Measurements from ENCODE around the gene TRIM9. TPM values are rescaled to one million over a fixed set of nuclear protein-coding genes. Genes with fewer than 3 reads are reported as not detected.

The TRIM9 gene
- total RNA-seq, 2 donors from 2014 or later: 0.46 to 6.5 TPM

DNA sequence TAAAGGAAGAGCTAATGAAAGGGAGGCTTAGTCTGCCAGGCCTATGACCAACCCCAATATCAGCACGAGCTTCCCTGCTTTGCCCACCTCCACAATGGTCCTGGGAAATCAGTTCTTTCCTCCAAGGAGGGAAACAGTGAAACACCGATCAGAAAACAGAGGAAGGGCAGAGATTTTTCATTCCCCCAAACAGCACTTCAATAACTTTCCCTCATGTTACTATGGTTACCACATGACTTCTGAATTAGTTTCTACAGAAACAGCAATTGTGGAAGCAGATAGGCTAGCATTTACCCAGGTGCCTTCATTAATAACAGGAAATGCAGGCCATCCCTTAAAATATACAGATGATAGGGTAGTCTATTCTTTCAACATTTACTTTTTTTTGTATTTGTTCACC lies 35.9 kb downstream of the TRIM9 start:
- Histone ChIP-seq H3K9me3 (no peaks in the 10 kb centered on the region), H3K36me3 (no peaks in the 10 kb centered on the region), H3K27ac (no peak overlapping the region), H3K4me1 (replicated peaks) (no peaks in the 10 kb centered on the region), H3K27me3 (replicated peaks; ENCODE audit: insufficient read depth) (no peaks in the 10 kb centered on the region), H3K4me3 (no peak overlapping the region)
- intact Hi-C loops (cut with DNase I): no loop called here
- DNase-seq (ENCODE audit: low spot score): no peak
- WGBS: 84% methylated on average over 2 of the region's 2 CpGs
- no peak for TF ChIP-seq POLR2AphosphoS5 (IDR thresholded peaks at IDR 0.05)
- TF ChIP-seq, protein P1, sequence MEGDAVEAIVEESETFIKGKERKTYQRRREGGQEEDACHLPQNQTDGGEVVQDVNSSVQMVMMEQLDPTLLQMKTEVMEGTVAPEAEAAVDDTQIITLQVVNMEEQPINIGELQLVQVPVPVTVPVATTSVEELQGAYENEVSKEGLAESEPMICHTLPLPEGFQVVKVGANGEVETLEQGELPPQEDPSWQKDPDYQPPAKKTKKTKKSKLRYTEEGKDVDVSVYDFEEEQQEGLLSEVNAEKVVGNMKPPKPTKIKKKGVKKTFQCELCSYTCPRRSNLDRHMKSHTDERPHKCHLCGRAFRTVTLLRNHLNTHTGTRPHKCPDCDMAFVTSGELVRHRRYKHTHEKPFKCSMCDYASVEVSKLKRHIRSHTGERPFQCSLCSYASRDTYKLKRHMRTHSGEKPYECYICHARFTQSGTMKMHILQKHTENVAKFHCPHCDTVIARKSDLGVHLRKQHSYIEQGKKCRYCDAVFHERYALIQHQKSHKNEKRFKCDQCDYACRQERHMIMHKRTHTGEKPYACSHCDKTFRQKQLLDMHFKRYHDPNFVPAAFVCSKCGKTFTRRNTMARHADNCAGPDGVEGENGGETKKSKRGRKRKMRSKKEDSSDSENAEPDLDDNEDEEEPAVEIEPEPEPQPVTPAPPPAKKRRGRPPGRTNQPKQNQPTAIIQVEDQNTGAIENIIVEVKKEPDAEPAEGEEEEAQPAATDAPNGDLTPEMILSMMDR (IDR thresholded peaks at IDR 0.05): no peak
- TF ChIP-seq POLR2A (IDR thresholded peaks at IDR 0.05): no peak

DNA sequence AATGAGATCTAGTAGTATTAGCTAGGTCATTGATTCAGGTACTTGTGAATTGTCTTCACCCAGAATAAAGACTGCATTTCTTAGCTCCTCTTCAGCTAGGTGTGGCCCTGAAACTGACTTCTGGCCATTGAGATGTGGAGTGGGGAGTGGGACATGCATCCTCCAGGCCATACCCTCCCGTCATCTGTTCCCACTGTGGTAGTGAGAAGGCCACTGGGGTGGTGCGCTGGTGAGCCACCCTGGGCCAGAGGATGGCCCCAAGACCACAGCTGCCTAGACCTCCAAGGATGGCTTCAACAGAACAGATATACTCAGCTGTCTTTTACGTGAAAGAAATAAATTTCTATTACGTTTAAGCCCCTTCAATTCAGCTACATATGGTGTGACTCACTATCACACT lies 36.5 kb downstream of the TRIM9 start:
- H3K27me3 ChIP-seq (replicated peaks; ENCODE audit: insufficient read depth): no peaks in the 10 kb centered on the region
- H3K9me3 ChIP-seq: no peaks in the 10 kb centered on the region
- no peaks in the 10 kb centered on the region for H3K4me1 ChIP-seq (replicated peaks)
- intact Hi-C loops (cut with DNase I): no loop called here
- H3K27ac ChIP-seq: no peak overlapping the region
- no peak for DNase-seq (ENCODE audit: low spot score)
- H3K4me3 ChIP-seq: no peak overlapping the region
- no peaks in the 10 kb centered on the region for H3K36me3 ChIP-seq
- 87% methylated on average over 4 of the region's 4 CpGs for WGBS
- TF ChIP-seq, protein P1 (IDR thresholded peaks at IDR 0.05): no peak
- TF ChIP-seq POLR2A (IDR thresholded peaks at IDR 0.05): no peak

DNA sequence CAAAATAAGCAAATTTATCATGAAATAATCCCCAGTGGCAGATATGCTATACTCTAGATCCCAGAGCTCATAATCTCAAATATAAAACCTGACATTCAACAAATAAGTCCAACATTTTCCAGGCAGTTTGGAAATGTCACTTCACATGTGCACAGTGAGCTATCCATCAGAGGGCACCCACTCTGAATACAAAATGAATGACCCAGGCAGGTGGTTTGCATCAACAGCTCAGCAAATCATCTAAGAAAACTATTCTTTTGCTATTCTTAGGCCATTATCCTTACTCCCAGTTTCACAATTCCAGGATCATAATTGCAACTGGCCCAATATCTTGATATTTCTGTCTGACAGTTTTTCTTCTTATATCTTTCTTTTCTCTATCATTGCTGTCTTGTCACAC lies 38.5 kb downstream of the TRIM9 start:
- Histone ChIP-seq H3K4me1 (replicated peaks) (no peaks in the 10 kb centered on the region), H3K27me3 (replicated peaks; ENCODE audit: insufficient read depth) (no peaks in the 10 kb centered on the region), H3K4me3 (no peak overlapping the region), H3K9me3 (no peaks in the 10 kb centered on the region), H3K27ac (no peak overlapping the region), H3K36me3 (no peaks in the 10 kb centered on the region)
- intact Hi-C loops (cut with DNase I): no loop called here
- TF ChIP-seq, protein P1 (IDR thresholded peaks at IDR 0.05): no peak
- no peak for TF ChIP-seq POLR2AphosphoS5 (IDR thresholded peaks at IDR 0.05)
- no peak for TF ChIP-seq POLR2A (IDR thresholded peaks at IDR 0.05)
- no peak for DNase-seq (ENCODE audit: low spot score)

DNA sequence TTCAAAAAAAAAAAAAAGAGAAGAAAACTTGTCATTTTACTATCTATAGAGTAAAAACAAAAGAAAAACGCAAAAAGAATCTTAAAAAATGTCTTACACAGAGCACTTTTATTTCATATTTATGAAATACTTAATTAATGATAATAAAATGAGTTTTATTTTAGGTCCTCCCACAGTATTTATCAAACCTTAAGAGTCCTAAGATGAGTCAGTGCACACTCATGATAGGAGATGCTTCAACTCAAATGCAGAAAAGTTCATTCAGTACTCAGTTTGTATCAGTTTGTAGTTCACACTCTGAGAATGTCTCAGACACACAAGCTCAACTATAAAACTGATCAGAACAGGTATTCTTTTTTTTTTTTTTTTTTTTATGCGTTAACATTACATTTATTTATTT lies 41.7 kb downstream of the TRIM9 start:
- 94% methylated on average over 2 of the region's 2 CpGs for WGBS
- no peaks in the 10 kb centered on the region for H3K4me1 ChIP-seq (replicated peaks)
- intact Hi-C loops (cut with DNase I): no loop called here
- no peaks in the 10 kb centered on the region for H3K36me3 ChIP-seq
- TF ChIP-seq POLR2A (IDR thresholded peaks at IDR 0.05): no peak
- TF ChIP-seq, protein P1 (IDR thresholded peaks at IDR 0.05): no peak
- no peak for TF ChIP-seq POLR2AphosphoS5 (IDR thresholded peaks at IDR 0.05)
- no peaks in the 10 kb centered on the region for H3K27me3 ChIP-seq (replicated peaks; ENCODE audit: insufficient read depth)
- no peaks in the 10 kb centered on the region for H3K9me3 ChIP-seq
- no peak overlapping the region for H3K27ac ChIP-seq
- no peak overlapping the region for H3K4me3 ChIP-seq
- no peak for DNase-seq (ENCODE audit: low spot score)

DNA sequence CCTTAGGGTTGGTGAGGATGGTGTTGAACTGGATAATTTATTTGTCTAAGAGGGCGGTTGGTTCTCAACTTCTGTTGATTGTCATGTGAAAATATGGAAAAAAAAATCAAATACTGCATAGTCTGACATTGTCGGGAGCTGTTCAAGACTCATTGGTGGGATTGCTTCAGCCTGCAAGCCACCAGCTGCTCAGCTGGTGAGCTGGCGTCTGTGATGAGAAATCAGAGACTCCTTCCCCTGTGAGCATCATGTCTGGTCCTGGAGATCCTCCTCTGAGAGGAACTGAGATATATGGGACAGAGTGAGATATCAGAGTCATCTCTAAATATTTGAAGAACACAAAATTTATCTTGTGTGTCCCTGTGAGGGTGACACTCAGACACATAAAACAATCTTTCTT lies 49.9 kb downstream of the TRIM9 start:
- DNase-seq (ENCODE audit: low spot score): no peak
- Histone ChIP-seq H3K9me3 (no peaks in the 10 kb centered on the region), H3K36me3 (no peaks in the 10 kb centered on the region), H3K27me3 (replicated peaks; ENCODE audit: insufficient read depth) (no peaks in the 10 kb centered on the region), H3K4me1 (replicated peaks) (no peaks in the 10 kb centered on the region), H3K4me3 (no peak overlapping the region), H3K27ac (no peak overlapping the region)
- TF ChIP-seq, protein P1 (IDR thresholded peaks at IDR 0.05): no peak
- TF ChIP-seq POLR2A (IDR thresholded peaks at IDR 0.05) (no peak), POLR2AphosphoS5 (IDR thresholded peaks at IDR 0.05) (no peak)
- 93% methylated on average over 3 of the region's 3 CpGs for WGBS
- intact Hi-C loops (cut with DNase I): no loop called here
